PFSK-1 (cell line): ENCODE results near the gene GGNBP2.

Experiments
- FOXP2 ChIP-seq: optimal IDR thresholded peaks from 2 replicates; pipeline ENCODE3; 2011; ENCODE audit warnings: borderline replicate concordance, control low read depth, inconsistent platforms; ENCODE audit not compliant: insufficient read depth; ENCODE audit errors: extremely low read length, extremely low read depth
- POLR2AphosphoS5 ChIP-seq: IDR thresholded peaks from 2 replicates; pipeline ENCODE4 v1.6.1; 2012; ENCODE audit warnings: low read depth, mild to moderate bottlenecking, control low read depth, low read length, moderate library complexity
- SIN3A ChIP-seq: IDR thresholded peaks from 2 replicates; pipeline ENCODE4 v1.6.1; 2012; ENCODE audit warnings: mild to moderate bottlenecking, low read length, moderate library complexity, borderline replicate concordance; ENCODE audit not compliant: insufficient read depth
- TAF1 ChIP-seq: IDR thresholded peaks from 2 replicates; pipeline ENCODE4 v1.6.1; 2012; ENCODE audit warnings: low read length, control low read depth, borderline replicate concordance; ENCODE audit not compliant: insufficient read depth
- TF ChIP-seq, protein P1 (sequence below), 2 experiments: IDR thresholded peaks; 2 replicates each; pipeline versions ENCODE4 v1.6.1 to v1.8.0; 2011 to 2012; ENCODE audit warnings: low read depth in 2 of 2, low read length in 2 of 2, control low read depth in 1 of 2, inconsistent platforms in 1 of 2, mild to moderate bottlenecking in 1 of 2, moderate library complexity in 1 of 2; ENCODE audit not compliant: insufficient read depth in 1 of 2

The GGNBP2 gene

DNA sequence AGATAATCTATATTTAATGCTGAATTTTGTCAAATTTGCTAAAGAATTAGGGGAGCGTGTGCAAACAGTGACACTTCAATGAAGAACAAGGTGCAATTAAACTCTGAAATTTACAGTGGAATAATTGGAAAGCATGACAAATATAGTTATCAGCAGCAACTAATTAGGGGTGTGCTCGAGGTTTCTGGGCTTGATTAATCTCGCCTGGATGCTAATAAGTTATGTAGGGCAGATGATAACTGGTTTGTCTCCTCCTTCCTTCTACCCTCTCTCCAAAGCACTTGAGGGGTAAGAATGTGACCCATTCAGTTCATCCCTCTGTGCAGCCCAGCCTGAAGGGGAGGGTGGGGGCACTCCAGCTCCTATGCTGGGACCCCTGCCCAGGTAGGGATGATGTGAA, 78.6 kb downstream of the GGNBP2 start:
- no peak for TF ChIP-seq TAF1
- no peak for TF ChIP-seq POLR2AphosphoS5
- TF ChIP-seq SIN3A = no peak
- TF ChIP-seq, protein P1, sequence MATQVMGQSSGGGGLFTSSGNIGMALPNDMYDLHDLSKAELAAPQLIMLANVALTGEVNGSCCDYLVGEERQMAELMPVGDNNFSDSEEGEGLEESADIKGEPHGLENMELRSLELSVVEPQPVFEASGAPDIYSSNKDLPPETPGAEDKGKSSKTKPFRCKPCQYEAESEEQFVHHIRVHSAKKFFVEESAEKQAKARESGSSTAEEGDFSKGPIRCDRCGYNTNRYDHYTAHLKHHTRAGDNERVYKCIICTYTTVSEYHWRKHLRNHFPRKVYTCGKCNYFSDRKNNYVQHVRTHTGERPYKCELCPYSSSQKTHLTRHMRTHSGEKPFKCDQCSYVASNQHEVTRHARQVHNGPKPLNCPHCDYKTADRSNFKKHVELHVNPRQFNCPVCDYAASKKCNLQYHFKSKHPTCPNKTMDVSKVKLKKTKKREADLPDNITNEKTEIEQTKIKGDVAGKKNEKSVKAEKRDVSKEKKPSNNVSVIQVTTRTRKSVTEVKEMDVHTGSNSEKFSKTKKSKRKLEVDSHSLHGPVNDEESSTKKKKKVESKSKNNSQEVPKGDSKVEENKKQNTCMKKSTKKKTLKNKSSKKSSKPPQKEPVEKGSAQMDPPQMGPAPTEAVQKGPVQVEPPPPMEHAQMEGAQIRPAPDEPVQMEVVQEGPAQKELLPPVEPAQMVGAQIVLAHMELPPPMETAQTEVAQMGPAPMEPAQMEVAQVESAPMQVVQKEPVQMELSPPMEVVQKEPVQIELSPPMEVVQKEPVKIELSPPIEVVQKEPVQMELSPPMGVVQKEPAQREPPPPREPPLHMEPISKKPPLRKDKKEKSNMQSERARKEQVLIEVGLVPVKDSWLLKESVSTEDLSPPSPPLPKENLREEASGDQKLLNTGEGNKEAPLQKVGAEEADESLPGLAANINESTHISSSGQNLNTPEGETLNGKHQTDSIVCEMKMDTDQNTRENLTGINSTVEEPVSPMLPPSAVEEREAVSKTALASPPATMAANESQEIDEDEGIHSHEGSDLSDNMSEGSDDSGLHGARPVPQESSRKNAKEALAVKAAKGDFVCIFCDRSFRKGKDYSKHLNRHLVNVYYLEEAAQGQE (IDR thresholded peaks at IDR 0.05; ENCODE audit: insufficient read depth in 1 of 2, low read depth in 2 of 2, low read length in 2 of 2) = no peak
- no peak for TF ChIP-seq FOXP2

DNA sequence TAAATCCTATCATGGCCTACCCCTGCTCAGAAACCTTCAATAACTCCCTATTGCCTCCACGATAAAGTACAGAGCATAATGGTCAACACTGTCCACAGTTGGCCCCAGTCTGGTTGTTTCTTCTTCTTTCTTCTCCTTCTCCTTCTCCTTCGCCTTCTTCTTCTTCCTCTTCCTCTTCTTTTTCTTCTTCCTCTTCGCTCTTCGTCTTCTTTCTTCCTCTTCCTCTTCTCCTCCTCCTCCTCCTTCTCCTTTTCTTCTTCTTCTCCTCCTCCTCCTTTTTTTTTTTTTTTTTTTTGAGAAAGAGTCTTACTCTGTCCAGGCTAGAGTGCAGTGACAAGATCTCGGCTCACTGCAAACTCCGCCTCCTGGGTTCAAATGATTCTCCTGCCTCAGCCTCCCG, 80.5 kb downstream of the GGNBP2 start:
- TF ChIP-seq FOXP2 = no peak
- TF ChIP-seq SIN3A = no peak
- TF ChIP-seq, protein P1 (IDR thresholded peaks at IDR 0.05; ENCODE audit: insufficient read depth in 1 of 2, low read depth in 2 of 2, low read length in 2 of 2) = no peak

DNA sequence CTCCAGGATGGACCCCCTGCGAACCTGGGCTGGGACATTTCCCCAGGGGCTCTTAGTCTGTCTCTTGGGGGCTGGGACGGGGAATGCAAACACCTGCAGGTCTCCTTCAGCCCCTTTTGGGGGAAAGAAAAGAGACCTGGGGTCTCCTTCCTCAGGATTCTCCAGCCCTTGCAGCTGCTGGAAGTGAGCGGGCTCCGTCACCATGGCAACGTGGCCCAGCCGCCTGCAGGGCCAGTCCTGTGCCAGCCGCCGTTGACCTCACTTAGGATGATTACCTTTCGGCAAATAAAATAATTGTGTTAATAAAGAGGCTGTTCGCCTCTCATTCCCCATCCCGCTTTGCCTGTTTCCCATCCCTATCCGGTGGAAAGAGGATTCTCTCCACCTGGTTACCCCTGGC, 82.4 kb downstream of the GGNBP2 start:
- TF ChIP-seq POLR2AphosphoS5 (no peak), SIN3A (no peak), FOXP2 (no peak), TAF1 (no peak)
- TF ChIP-seq, protein P1 (IDR thresholded peaks at IDR 0.05; ENCODE audit: insufficient read depth in 1 of 2, low read depth in 2 of 2, low read length in 2 of 2) = no peak

DNA sequence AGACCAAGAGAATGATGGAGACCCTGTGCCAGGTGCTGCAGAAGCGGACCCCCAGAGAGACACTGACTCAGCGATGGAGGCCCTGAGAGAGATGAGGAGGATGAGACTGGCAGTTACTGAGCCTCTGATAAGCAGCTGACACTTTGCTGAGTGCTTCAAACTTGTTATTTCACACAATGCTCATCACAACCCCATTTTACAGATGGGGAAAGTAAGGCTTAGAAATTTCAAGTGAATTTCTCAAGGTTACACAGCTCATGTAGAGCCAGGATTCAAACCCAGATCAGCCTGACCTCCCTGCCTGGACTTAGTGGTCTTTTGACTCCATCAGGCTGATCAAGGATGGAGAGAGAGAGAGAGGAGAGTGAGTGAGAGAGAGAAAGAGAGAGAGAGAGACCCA, 83.9 kb downstream of the GGNBP2 start:
- TF ChIP-seq, protein P1 (IDR thresholded peaks at IDR 0.05; ENCODE audit: insufficient read depth in 1 of 2, low read depth in 2 of 2, low read length in 2 of 2) = no peak
- TF ChIP-seq TAF1 (no peak), SIN3A (no peak), FOXP2 (no peak), POLR2AphosphoS5 (no peak)

DNA sequence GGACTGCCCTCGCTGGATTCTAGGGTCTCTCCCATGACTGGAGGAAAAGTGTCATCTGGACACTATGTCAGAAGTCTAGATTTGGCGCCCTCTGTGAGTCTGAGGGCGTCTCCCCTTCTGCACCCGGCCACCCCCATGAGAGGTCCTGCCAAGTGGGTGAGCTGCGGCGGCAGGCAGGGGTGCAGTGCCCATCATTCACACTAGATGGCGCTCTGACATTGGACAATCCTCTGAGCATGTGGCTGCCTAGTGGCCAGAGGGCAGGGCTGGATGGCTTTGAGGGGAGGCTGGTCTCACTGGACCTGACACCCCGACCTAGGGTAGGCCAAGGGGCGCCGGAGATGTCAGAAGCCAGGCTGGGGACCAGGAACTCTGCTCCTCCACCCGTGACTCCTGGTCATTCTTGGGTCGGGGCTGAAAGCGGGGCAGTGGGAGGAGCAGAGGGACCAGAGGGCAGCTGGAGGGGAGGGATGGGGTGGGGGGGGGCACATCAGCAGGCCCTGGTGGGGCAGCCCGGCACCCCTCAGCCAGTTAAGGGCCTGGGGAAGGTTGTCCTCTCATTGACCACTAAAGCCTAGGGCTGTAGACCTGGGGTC, 84.6 kb downstream of the GGNBP2 start:
- TF ChIP-seq FOXP2 = peak; percentile 65
- TF ChIP-seq, protein P1 (IDR thresholded peaks at IDR 0.05; ENCODE audit: insufficient read depth in 1 of 2, low read depth in 2 of 2, low read length in 2 of 2) = no peak
- TF ChIP-seq POLR2AphosphoS5 = no peak
- no peak for TF ChIP-seq SIN3A
- TF ChIP-seq TAF1 = no peak
